NCI-H460 (cell line): Measurements from ENCODE around the gene PPP2R3B. TPM values are rescaled to one million over a fixed set of nuclear protein-coding genes. Genes with fewer than 3 reads are reported as not detected.
"Not testable (repeated sequence)": the region's sequence is repeated elsewhere in the genome, so short reads cannot be mapped to it uniquely, and the experiment has no call there.

ENCODE experiments used
- DNase-seq: peaks from one replicate; pipeline ENCODE4 v3.0.0-alpha.2; 2016; ENCODE audit warnings: low read depth; ENCODE audit errors: extremely low read depth
- total RNA-seq: library from RNA; depleted of rRNA; stranded (reverse); fragments of >200 nt; shearing (Covaris generic); gene quantifications from 2 replicates; pipeline ENCODE4 v1.2.3, GENCODE V29; 2014

Gene PPP2R3B
- total RNA-seq, 1 experiment from 2014 or later, result 38.1 TPM

GRCh38 chrX:310621-311155 is 76.0 kb downstream of the PPP2R3B start:
- DNase-seq, result no peak

- DNase-seq, result no peak
These were observed 77.7 kb downstream of the PPP2R3B start for GRCh38 chrX:308821-309520.

- DNase-seq, result no peak
These were observed 79.2 kb downstream of the PPP2R3B start for GRCh38 chrX:307261-308111.

GRCh38 chrX:306614-307251 is 80.0 kb downstream of the PPP2R3B start:
- not testable (repeated sequence) for DNase-seq

- DNase-seq, result not testable (repeated sequence)
These were observed 80.7 kb downstream of the PPP2R3B start for GRCh38 chrX:305781-306613.

GRCh38 chrX:302975-303374 is 83.7 kb downstream of the PPP2R3B start:
- no peak for DNase-seq

GRCh38 chrX:300334-300733 is 86.4 kb downstream of the PPP2R3B start:
- DNase-seq, result no peak

GRCh38 chrX:298993-299392 is 87.7 kb downstream of the PPP2R3B start:
- DNase-seq, result no peak

- DNase-seq, result no peak
These were observed 91.6 kb downstream of the PPP2R3B start for GRCh38 chrX:295136-295535.

- no peak for DNase-seq
These were observed 93.5 kb downstream of the PPP2R3B start for GRCh38 chrX:292900-293897.

- no peak for DNase-seq
These were observed 95.3 kb downstream of the PPP2R3B start for GRCh38 chrX:291411-291901.

- DNase-seq, result no peak
These were observed 96.1 kb downstream of the PPP2R3B start for GRCh38 chrX:290476-291166.

- DNase-seq, result no peak
These were observed 98.1 kb downstream of the PPP2R3B start for GRCh38 chrX:288561-288991.

GRCh38 chrX:287670-288069 is 99.0 kb downstream of the PPP2R3B start:
- DNase-seq, result no peak

GRCh38 chrX:285076-285677 is 101.5 kb downstream of the PPP2R3B start:
- DNase-seq, result no peak
